HG03571 (cell line): ENCODE measurements around the gene POLR1D.

Experiments
- ATAC-seq: cut with Tn5 transposase; IDR thresholded peaks from one replicate; pipeline ENCODE4 v1.9.1; 2021; ENCODE audit not compliant: unreplicated experiment

POLR1D gene

GRCh38 chr13:27670861-27671260 is 49.2 kb downstream of the POLR1D start:
- no peak for ATAC-seq

- no peak for ATAC-seq
These were observed 50.3 kb downstream of the POLR1D start for GRCh38 chr13:27672025-27672424.
